ENCODE measurements around the gene DPYSL3. TPM values are rescaled to one million over a fixed set of nuclear protein-coding genes. Genes with fewer than 3 reads are reported as not detected.

The DPYSL3 gene
- total and polyA plus RNA-seq, 5 experiments from 2014 or later = not detected

- DNase-seq (no peak), ATAC-seq (no peak)
- POLR2A ChIA-PET = no interaction called here
- H3K27me3 Mint-ChIP-seq = peaks cover 0 to 6% (median 3%) of the 10 kb centered on the region in 5 donors
- no peaks in the 10 kb centered on the region for H3K36me3 Mint-ChIP-seq
- no peaks in the 10 kb centered on the region for H3K9me3 Mint-ChIP-seq
- no peaks in the 10 kb centered on the region for H3K4me1 Mint-ChIP-seq
- H3K27ac Mint-ChIP-seq = no peak overlapping the region
- H3K4me3 Mint-ChIP-seq = no peak overlapping the region
Measured at GRCh38 chr5:147348046-147348445, 161.8 kb downstream of the DPYSL3 start.

- POLR2A ChIA-PET = no interaction called here
- peaks cover 0 to 2% (median 0%) of the 10 kb centered on the region in 9 donors for H3K9me3 Mint-ChIP-seq
- no peak overlapping the region for H3K4me3 Mint-ChIP-seq
- no peak for ATAC-seq
- H3K27ac Mint-ChIP-seq = no peak overlapping the region
- no peaks in the 10 kb centered on the region for H3K36me3 Mint-ChIP-seq
- H3K4me1 Mint-ChIP-seq = no peaks in the 10 kb centered on the region
- DNase-seq = no peak
- H3K27me3 Mint-ChIP-seq = peaks cover 0 to 4% (median 0%) of the 10 kb centered on the region in 5 donors
Measured at GRCh38 chr5:147346006-147346561, 163.8 kb downstream of the DPYSL3 start.

GRCh38 chr5:147344861-147345260, 165.0 kb downstream of the DPYSL3 start:
- no peak for DNase-seq
- H3K36me3 Mint-ChIP-seq = no peaks in the 10 kb centered on the region
- H3K27ac Mint-ChIP-seq = no peak overlapping the region
- no peak overlapping the region for H3K4me3 Mint-ChIP-seq
- peaks cover 0 to 4% (median 0%) of the 10 kb centered on the region in 5 donors for H3K27me3 Mint-ChIP-seq
- peaks cover 0 to 8% (median 0%) of the 10 kb centered on the region in 9 donors for H3K9me3 Mint-ChIP-seq
- no peaks in the 10 kb centered on the region for H3K4me1 Mint-ChIP-seq
- POLR2A ChIA-PET = no interaction called here
- no peak for ATAC-seq

- POLR2A ChIA-PET = no interaction called here
- peaks cover 0 to 28% (median 14%) of the 10 kb centered on the region in 9 donors for H3K9me3 Mint-ChIP-seq
- ATAC-seq (no peak), DNase-seq (no peak)
- H3K4me3 Mint-ChIP-seq = no peak overlapping the region
- no peak overlapping the region for H3K27ac Mint-ChIP-seq
- H3K36me3 Mint-ChIP-seq = peaks cover 0 to 16% (median 0%) of the 10 kb centered on the region in 3 donors
- H3K4me1 Mint-ChIP-seq = no peaks in the 10 kb centered on the region
- H3K27me3 Mint-ChIP-seq = peaks cover 0 to 7% (median 0%) of the 10 kb centered on the region in 5 donors
Measured at GRCh38 chr5:147341345-147341744, 168.5 kb downstream of the DPYSL3 start.

GRCh38 chr5:147340941-147341340, 168.9 kb downstream of the DPYSL3 start:
- H3K27me3 Mint-ChIP-seq = peaks cover 0 to 7% (median 0%) of the 10 kb centered on the region in 5 donors
- H3K4me3 Mint-ChIP-seq = no peak overlapping the region
- H3K9me3 Mint-ChIP-seq = peaks cover 0 to 28% (median 14%) of the 10 kb centered on the region in 9 donors
- H3K4me1 Mint-ChIP-seq = no peaks in the 10 kb centered on the region
- ATAC-seq = no peak
- POLR2A ChIA-PET = no interaction called here
- no peak overlapping the region for H3K27ac Mint-ChIP-seq
- no peak for DNase-seq
- H3K36me3 Mint-ChIP-seq = peaks cover 0 to 16% (median 0%) of the 10 kb centered on the region in 3 donors

Measured in naive thymus-derived CD8-positive, alpha-beta T cell (primary cell).